Measurements from ENCODE around the gene OCA2.
A peak's percentile ranks its signal among the peaks of the same experiment; 100 is the strongest.

Gene OCA2

DNA sequence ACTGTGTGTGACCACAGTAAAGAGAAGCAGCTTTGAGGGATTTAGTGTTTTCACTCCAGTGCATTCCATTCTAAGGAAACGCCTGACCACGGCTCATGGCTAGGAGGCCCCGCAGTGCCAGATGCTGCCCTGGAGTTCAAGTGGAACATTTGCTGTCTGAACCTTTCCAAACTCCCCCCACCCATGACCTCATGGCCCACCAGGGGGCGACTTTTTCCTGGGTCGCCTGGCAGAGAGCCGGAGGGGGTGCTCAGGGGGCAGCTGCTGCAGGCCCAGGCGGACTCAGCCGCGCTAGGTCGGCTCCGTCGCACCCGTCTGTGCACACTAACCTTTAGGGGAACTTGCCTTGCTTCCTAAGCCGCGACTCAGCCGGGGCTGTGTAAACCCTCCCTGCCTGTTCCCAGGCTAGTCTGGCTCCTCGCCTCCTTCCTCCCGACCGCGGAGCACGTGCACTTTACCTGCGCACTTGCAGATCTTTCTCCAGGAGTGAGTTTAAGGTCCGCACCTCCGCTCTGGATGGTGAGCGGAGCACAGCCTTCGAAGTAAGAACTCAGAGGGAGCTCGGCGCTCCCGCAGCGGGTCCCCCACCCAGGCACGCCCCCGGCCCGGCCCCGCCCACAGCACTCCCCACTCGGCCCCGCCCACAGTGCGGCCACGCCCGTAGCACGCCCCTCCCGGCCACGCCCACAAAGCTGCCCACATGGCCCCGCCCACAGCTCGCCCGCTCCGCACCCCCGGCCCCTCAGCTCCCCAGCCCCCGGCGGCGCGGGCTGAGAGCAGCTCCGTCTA, at the start of gene OCA2:
TSS of gene OCA2 (minus strand) at position 550 of the 789 bp plus-strand sequence. CDS start 17,441 bp downstream, outside the sequence.
- TF ChIP-seq CTCF (IDR thresholded peaks at IDR 0.05), result peak; percentile 17; the same call in 1 of the 2 replicates

DNA sequence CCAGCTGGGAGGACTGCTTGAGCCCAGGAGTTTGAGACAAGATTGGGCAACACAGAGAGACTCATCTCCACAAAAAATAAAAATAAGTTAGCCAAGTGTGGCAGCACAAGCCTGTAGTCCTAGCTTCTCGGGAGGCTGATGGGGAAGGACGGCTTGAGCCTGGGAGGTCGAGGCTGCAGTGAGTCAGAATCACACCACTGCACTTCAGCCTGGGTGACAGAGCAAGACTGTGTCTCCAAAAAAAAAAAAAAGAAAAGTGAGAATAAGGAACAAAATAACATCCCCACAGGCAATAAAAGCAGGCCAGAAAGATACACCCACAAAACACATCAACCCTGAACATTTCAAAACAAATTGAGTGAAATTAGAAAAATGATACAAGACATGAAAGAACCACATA, 48.7 kb upstream of the OCA2 start:
- TF ChIP-seq CTCF (IDR thresholded peaks at IDR 0.05), result no peak

- TF ChIP-seq CTCF (IDR thresholded peaks at IDR 0.05), result no peak
Measured at GRCh38 chr15:28140062-28140461, 40.9 kb upstream of the OCA2 start.

- no peak for TF ChIP-seq CTCF (IDR thresholded peaks at IDR 0.05)
Measured at GRCh38 chr15:28133281-28133680, 34.2 kb upstream of the OCA2 start.

DNA sequence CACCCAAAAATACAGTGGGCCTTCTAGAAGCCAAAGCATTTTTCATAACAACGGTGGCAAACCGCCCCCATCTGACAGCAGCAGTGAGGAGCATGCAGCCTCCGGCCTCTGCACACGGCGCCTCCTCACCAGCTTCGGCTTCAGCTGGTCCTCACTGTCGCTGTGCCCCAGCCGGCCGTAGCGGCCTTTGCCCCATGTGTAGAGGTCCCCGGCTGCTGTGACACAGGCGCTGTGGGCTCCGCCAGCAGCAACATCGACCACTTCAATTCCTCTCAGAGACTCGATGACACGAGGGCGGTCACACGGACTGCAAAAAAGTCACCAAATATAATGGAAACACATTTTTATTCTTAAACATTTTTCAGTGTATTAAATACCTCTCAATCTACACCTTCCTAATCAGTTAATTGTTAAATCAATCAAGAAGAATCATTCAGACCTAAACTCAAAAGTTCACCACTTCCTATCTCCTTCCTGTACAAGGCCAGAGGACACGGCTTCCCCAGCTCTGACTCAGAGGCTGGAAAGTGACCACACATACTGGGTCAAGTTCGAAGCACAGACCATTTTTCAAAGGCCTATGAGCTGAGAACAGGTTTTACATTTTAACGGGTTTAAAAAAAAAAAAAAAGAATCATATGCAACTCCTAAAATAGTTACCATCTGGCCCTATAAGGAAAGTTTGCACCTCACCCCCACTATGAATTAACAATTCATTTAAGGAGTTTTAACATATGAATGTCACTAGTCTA, 33.6 kb upstream of the OCA2 start:
- no peak for TF ChIP-seq CTCF (IDR thresholded peaks at IDR 0.05)

DNA sequence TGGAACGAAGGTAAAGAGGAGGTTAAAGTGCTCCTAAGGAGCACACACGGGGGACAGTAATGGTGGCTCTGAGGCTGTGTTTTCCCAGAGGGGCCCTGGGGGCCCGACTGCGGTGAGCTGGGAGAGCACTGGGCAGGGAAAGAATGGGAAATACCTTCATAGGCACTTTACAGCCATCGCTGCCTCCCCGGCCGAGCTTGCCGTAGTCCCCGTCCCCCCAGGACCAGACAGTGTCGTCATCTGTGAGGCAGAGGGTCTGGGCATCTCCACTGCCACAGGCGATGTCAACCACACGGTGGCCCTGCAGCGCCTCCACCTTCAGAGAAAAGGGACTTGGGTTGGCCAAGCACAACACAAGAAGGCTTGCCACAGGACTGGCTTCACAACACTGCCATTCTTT, 32.8 kb upstream of the OCA2 start:
- no peak for TF ChIP-seq CTCF (IDR thresholded peaks at IDR 0.05)

- no peak for TF ChIP-seq CTCF (IDR thresholded peaks at IDR 0.05)
Measured at GRCh38 chr15:28131400-28131799, 32.3 kb upstream of the OCA2 start.
